Endodermal cell (in vitro differentiated cells): Measurements from ENCODE around the gene LASP1. TPM values are rescaled to one million over a fixed set of nuclear protein-coding genes. Genes with fewer than 3 reads are reported as not detected.

Experiments used
- DNase-seq: peaks from one replicate; pipeline ENCODE4 v3.0.0-alpha.2; 2017
- H3K27ac ChIP-seq: 2 replicates; pipeline ENCODE4 v1.5.1; 2013; ENCODE audit warnings: mild to moderate bottlenecking, low read depth, low read length, moderate library complexity
- H3K27me3 ChIP-seq: 2 replicates; pipeline ENCODE4 v1.6.1; 2013; ENCODE audit warnings: mild to moderate bottlenecking, low read length, moderate library complexity; ENCODE audit not compliant: insufficient read depth, control insufficient read depth, poor library complexity, severe bottlenecking
- H3K36me3 ChIP-seq: 2 replicates; pipeline ENCODE4 v1.7.0; 2013; ENCODE audit warnings: mild to moderate bottlenecking, low read length, moderate library complexity; ENCODE audit not compliant: control insufficient read depth, insufficient read depth
- H3K4me1 ChIP-seq: one replicate; pipeline ENCODE4 v1.7.0; 2013; ENCODE audit warnings: low read length; ENCODE audit not compliant: control insufficient read depth, insufficient read depth
- H3K4me3 ChIP-seq: 2 replicates; pipeline ENCODE4 v1.5.1; 2013; ENCODE audit warnings: mild to moderate bottlenecking, low read length, moderate library complexity
- H3K9ac ChIP-seq: 2 replicates; pipeline ENCODE4 v1.6.1; 2013; ENCODE audit warnings: mild to moderate bottlenecking, low read length, moderate library complexity; ENCODE audit not compliant: poor library complexity, severe bottlenecking; ENCODE audit errors: extremely low read depth
- H3K9me3 ChIP-seq: 2 replicates; pipeline ENCODE4 v1.6.1; 2013; ENCODE audit warnings: mild to moderate bottlenecking, low read length, moderate library complexity; ENCODE audit not compliant: control insufficient read depth
- H3K27ac Mint-ChIP-seq: 2 replicates; pipeline ENCODE4 v1.8.0; 2020; ENCODE audit warnings: mixed read lengths
- H3K27me3 Mint-ChIP-seq: 2 replicates; pipeline ENCODE4 v1.8.0; 2021; ENCODE audit warnings: mild to moderate bottlenecking, mixed read lengths; ENCODE audit not compliant: insufficient read depth
- H3K36me3 Mint-ChIP-seq: 2 replicates; pipeline ENCODE4 v1.8.0; 2020; ENCODE audit warnings: low read depth, mixed read lengths
- H3K4me1 Mint-ChIP-seq: 2 replicates; pipeline ENCODE4 v1.8.0; 2020; ENCODE audit warnings: mixed read lengths
- H3K4me3 Mint-ChIP-seq: 2 replicates; pipeline ENCODE4 v1.8.0; 2020; ENCODE audit warnings: mild to moderate bottlenecking, moderate library complexity, mixed read lengths
- H3K9me3 Mint-ChIP-seq: 2 replicates; pipeline ENCODE4 v1.8.0; 2020; ENCODE audit warnings: mild to moderate bottlenecking, mixed read lengths
- WGBS, 2 experiments: methylation state at CpG; one replicate each; pipeline versions ENCODE4 v1.1.5 to v1.1.7; 2013; ENCODE audit warnings: missing lambda C conversion rate in 2 of 2, mixed read lengths in 1 of 2; ENCODE audit not compliant: insufficient coverage in 1 of 2, insufficient read length in 1 of 2; 5-methylcytosine and 5-hydroxymethylcytosine counted together
- total RNA-seq, 2 donors: library from RNA; stranded (reverse); fragmentation: NEBNext Ultra II Directional in 1 of 2; extraction: Animal tissue kit (Norgen Biotek cat#: 25700) in 1 of 2; gene quantifications; 2 replicates in 1 of 2; 3 replicates in 1 of 2; pipeline ENCODE4 v1.2.1, GENCODE V29; 2021
- TF ChIP-seq, protein P1 (sequence below): fragments of 200-600 bp; sonication (generic); conservative IDR thresholded peaks from 2 replicates; pipeline ENCODE4 v1.5.0; 2021; ENCODE audit warnings: antibody characterized with exemption, mild to moderate bottlenecking

LASP1 gene
- total RNA-seq, 2 donors from 2014 or later, result 168 to 177 TPM

DNA sequence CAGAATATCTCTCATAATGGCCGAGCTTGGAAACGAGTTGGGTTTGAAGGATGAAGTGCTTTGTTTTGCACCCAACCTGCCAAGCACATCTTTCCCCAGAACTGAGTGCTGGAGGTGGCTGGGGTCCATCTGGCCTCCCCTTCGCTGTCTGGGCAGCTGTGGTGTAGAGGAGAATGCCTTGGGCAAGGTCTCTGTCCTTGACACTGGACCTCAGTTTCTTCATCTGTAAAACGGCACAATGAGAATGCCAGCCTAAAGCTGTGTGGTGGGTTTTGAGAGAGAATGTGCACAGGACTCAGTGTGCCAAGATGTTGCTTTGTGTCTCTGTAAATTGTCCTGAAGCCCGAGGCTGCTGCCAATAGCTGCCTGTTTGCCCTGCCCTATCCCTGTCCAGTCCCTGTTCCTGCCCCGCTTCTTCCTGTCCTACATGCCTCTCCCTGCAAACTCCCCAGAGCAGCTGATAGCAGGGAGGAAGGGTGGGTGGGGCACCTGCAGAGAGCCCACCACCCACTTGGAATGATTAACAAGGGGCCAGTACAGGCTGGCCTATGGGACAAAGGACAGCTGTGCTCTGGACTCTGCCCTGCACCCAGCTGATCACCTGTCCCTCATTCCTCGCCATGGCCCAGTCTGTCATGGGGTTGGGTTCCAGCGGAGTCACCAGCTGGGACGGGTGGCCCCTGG lies 15.3 kb downstream of the LASP1 start:
- H3K9ac ChIP-seq, result no peak overlapping the region
- no peaks in the 10 kb centered on the region for H3K27me3 Mint-ChIP-seq
- peaks cover 87% of the 10 kb centered on the region for H3K36me3 ChIP-seq
- H3K9me3 ChIP-seq, result no peaks in the 10 kb centered on the region
- H3K36me3 Mint-ChIP-seq, result peaks cover 54% of the 10 kb centered on the region
- peak overlapping the region; percentile 37 for H3K27ac Mint-ChIP-seq
- no peak overlapping the region for H3K4me3 Mint-ChIP-seq
- no peaks in the 10 kb centered on the region for H3K27me3 ChIP-seq
- 50 to 88% methylated on average over 1 to 9 of the region's 9 CpGs for WGBS, 2 experiments
- TF ChIP-seq, protein P1, sequence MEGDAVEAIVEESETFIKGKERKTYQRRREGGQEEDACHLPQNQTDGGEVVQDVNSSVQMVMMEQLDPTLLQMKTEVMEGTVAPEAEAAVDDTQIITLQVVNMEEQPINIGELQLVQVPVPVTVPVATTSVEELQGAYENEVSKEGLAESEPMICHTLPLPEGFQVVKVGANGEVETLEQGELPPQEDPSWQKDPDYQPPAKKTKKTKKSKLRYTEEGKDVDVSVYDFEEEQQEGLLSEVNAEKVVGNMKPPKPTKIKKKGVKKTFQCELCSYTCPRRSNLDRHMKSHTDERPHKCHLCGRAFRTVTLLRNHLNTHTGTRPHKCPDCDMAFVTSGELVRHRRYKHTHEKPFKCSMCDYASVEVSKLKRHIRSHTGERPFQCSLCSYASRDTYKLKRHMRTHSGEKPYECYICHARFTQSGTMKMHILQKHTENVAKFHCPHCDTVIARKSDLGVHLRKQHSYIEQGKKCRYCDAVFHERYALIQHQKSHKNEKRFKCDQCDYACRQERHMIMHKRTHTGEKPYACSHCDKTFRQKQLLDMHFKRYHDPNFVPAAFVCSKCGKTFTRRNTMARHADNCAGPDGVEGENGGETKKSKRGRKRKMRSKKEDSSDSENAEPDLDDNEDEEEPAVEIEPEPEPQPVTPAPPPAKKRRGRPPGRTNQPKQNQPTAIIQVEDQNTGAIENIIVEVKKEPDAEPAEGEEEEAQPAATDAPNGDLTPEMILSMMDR, result no peak
- H3K4me3 ChIP-seq, result no peak overlapping the region
- peaks cover 49% of the 10 kb centered on the region for H3K4me1 Mint-ChIP-seq
- peak; percentile 60 for DNase-seq
- H3K9me3 Mint-ChIP-seq, result no peaks in the 10 kb centered on the region
- peaks cover 19% of the 10 kb centered on the region for H3K4me1 ChIP-seq
- H3K27ac ChIP-seq, result peak overlapping the region; percentile 56

DNA sequence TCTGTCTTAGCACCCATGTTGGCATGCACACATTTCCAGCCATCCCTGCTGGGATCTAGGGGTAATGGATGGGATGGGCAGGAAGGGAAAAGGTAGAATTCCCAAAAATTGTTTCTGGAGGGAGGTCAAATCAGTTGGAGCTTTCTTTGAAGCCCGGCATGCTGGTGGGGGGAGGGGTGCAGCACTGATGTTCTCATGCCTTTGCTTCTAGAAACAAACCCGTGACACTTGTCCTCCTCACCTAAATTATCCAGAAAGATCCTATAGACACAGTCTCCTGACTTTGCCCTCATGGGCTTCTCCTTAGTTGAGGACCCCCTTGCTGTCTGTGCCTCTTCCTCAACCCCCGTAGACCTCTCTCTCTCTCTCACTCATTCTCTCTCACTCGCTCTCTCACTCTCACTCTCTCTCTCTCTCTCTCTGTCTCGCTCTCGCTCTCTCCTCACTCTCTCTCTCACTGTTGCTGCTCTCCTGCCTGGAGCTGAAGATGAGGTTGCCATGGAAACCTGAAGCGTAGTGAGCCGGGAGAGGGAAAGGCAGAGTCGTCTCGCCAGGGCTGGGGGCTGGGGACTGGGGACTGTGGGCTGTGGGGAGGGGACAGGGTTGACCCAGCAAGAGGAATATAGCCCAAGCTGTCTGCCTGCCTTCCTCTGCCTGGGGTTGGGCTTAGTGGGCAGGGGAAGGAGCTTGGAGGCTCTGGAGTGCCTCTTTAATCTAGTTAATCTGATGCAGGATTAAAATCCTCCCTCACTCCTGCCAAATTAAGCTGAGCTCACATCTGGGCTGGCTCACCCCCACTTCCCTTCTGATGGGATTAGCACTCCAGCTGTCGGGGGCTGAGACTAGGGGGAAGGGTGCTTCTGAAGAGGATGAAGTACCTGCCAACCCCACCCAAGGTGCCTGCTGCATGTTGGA lies 16.1 kb downstream of the LASP1 start:
- peaks cover 87% of the 10 kb centered on the region for H3K36me3 ChIP-seq
- H3K4me3 Mint-ChIP-seq, result no peak overlapping the region
- H3K9me3 ChIP-seq, result no peaks in the 10 kb centered on the region
- peak; percentile 75 for DNase-seq
- H3K4me1 ChIP-seq, result peaks cover 13% of the 10 kb centered on the region
- H3K9me3 Mint-ChIP-seq, result no peaks in the 10 kb centered on the region
- no peak overlapping the region for H3K9ac ChIP-seq
- H3K27ac ChIP-seq, result peak overlapping the region; percentile 56
- WGBS, 2 experiments, result 49 to 65% methylated on average over 3 to 11 of the region's 11 CpGs
- peaks cover 56% of the 10 kb centered on the region for H3K36me3 Mint-ChIP-seq
- TF ChIP-seq, protein P1, result no peak
- H3K27me3 Mint-ChIP-seq, result no peaks in the 10 kb centered on the region
- H3K4me3 ChIP-seq, result no peak overlapping the region
- H3K27me3 ChIP-seq, result no peaks in the 10 kb centered on the region
- H3K4me1 Mint-ChIP-seq, result peaks cover 42% of the 10 kb centered on the region
- peak overlapping the region; percentile 37 for H3K27ac Mint-ChIP-seq

DNA sequence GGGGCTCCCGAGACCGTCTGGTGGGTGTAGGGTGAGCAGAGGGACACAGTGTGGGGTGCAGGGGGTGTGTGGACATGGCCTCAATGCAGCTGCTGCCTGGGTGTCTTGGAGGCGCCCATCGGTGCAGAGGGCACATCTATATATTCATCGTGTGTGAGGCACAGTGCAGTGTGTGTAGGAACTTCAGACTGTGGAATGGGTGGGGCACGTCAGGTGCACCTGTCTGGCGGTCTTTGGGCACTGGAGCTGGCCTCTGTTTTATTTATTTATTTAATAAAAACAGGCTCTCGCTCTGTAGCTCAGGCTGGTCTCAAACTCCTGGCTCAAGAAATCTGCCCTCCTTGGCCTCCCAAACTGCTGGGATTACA lies 16.8 kb downstream of the LASP1 start:
- no peak for DNase-seq
- peaks cover 13% of the 10 kb centered on the region for H3K4me1 ChIP-seq
- TF ChIP-seq, protein P1, result no peak
- peaks cover 85% of the 10 kb centered on the region for H3K36me3 ChIP-seq
- no peak overlapping the region for H3K27ac ChIP-seq
- no peak overlapping the region for H3K27ac Mint-ChIP-seq
- no peaks in the 10 kb centered on the region for H3K27me3 Mint-ChIP-seq
- no peaks in the 10 kb centered on the region for H3K27me3 ChIP-seq
- no peaks in the 10 kb centered on the region for H3K9me3 Mint-ChIP-seq
- WGBS, 2 experiments, result 92 to 93% methylated on average over 6 to 8 of the region's 8 CpGs
- no peak overlapping the region for H3K4me3 ChIP-seq
- peaks cover 36% of the 10 kb centered on the region for H3K4me1 Mint-ChIP-seq
- no peaks in the 10 kb centered on the region for H3K9me3 ChIP-seq
- H3K36me3 Mint-ChIP-seq, result peaks cover 55% of the 10 kb centered on the region
- H3K9ac ChIP-seq, result no peak overlapping the region
- no peak overlapping the region for H3K4me3 Mint-ChIP-seq
